NCI-H345 treated with DMSO at 0.1 percent for 48 hours (cell line): ENCODE measurements around the gene UNC5B.

Experiments
- DNase-seq: peaks from one replicate; lab custom pipeline; 2025; ENCODE audit not compliant: unreplicated experiment; lab: John Stamatoyannopoulos, UW

Gene UNC5B

GRCh38 chr10:71237843-71238623, 25.7 kb downstream of the UNC5B start:
- DNase-seq, result no peak

- no peak for DNase-seq
Measured at GRCh38 chr10:71238626-71239025, 26.3 kb downstream of the UNC5B start.

- no peak for DNase-seq
Measured at GRCh38 chr10:71239131-71239915, 27.0 kb downstream of the UNC5B start.

GRCh38 chr10:71239946-71240795, 27.8 kb downstream of the UNC5B start:
- DNase-seq, result no peak

GRCh38 chr10:71241114-71241829, 28.9 kb downstream of the UNC5B start:
- no peak for DNase-seq

GRCh38 chr10:71241830-71242621, 29.7 kb downstream of the UNC5B start:
- DNase-seq, result no peak

GRCh38 chr10:71242622-71243009, 30.2 kb downstream of the UNC5B start:
- no peak for DNase-seq

GRCh38 chr10:71243756-71244395, 31.5 kb downstream of the UNC5B start:
- DNase-seq, result no peak

GRCh38 chr10:71244431-71245419, 32.4 kb downstream of the UNC5B start:
- DNase-seq, result no peak

- DNase-seq, result no peak
Measured at GRCh38 chr10:71245420-71246325, 33.3 kb downstream of the UNC5B start.

GRCh38 chr10:71246591-71247413, 34.4 kb downstream of the UNC5B start:
- no peak for DNase-seq

GRCh38 chr10:71247414-71247705, 35.0 kb downstream of the UNC5B start:
- no peak for DNase-seq

GRCh38 chr10:71247804-71248203, 35.4 kb downstream of the UNC5B start:
- DNase-seq, result no peak

GRCh38 chr10:71248210-71248609, 35.8 kb downstream of the UNC5B start:
- no peak for DNase-seq

GRCh38 chr10:71249996-71250395, 37.6 kb downstream of the UNC5B start:
- no peak for DNase-seq

- DNase-seq, result no peak
Measured at GRCh38 chr10:71250405-71250804, 38.0 kb downstream of the UNC5B start.

- no peak for DNase-seq
Measured at GRCh38 chr10:71250842-71251241, 38.5 kb downstream of the UNC5B start.
